HepG2 (cell line): Measurements from ENCODE around the gene RAC3. TPM values are rescaled to one million over a fixed set of nuclear protein-coding genes. Genes with fewer than 3 reads are reported as not detected.
A peak's percentile ranks its signal among the peaks of the same experiment; 100 is the strongest.

Experiments used
- ASH2L ChIP-seq: fragments of 300-600, 200-600 bp; sonication (generic); IDR thresholded peaks from 2 replicates; pipeline ENCODE4 v1.7.0; 2017; ENCODE audit warnings: low read depth, mild to moderate bottlenecking, moderate library complexity, mixed read lengths, low read length; ENCODE audit not compliant: insufficient read length
- ATRX ChIP-seq: sonication (generic); formaldehyde crosslinking; IDR thresholded peaks from 2 replicates; pipeline ENCODE4 v1.4.0; 2020; ENCODE audit warnings: missing genetic modification reagents, borderline replicate concordance
- BHLHE40 ChIP-seq: IDR thresholded peaks from 2 replicates; pipeline ENCODE4 v1.6.1; 2011; ENCODE audit warnings: low read length, improper control_type of control experiment
- DMAP1 ChIP-seq: IDR thresholded peaks from 2 replicates; pipeline ENCODE4 v1.6.1; 2016
- FOSL2 ChIP-seq: sonication (generic); formaldehyde crosslinking; IDR thresholded peaks from 2 replicates; pipeline ENCODE4 v1.4.0; 2020; ENCODE audit warnings: missing genetic modification reagents
- HNRNPUL1 ChIP-seq: fragments of 200-400 bp; formaldehyde crosslinking; IDR thresholded peaks from 2 replicates; pipeline ENCODE4 v1.6.1; 2017; ENCODE audit warnings: low read depth, mild to moderate bottlenecking, low read length, moderate library complexity
- MAFG ChIP-seq: sonication (generic); formaldehyde crosslinking; IDR thresholded peaks from 2 replicates; pipeline ENCODE4 v1.5.1; 2020; ENCODE audit warnings: mild to moderate bottlenecking, missing genetic modification reagents
- POLR2G ChIP-seq: fragments of 200-400 bp; formaldehyde crosslinking; IDR thresholded peaks from 2 replicates; pipeline ENCODE4 v1.6.1; 2018; ENCODE audit warnings: mild to moderate bottlenecking, low read depth, low read length, moderate library complexity
- SMARCE1 ChIP-seq: fragments of 450-650 bp; IDR thresholded peaks from 2 replicates; pipeline ENCODE4 v1.6.1; 2017; ENCODE audit warnings: borderline replicate concordance
- ZNF234 ChIP-seq: sonication (generic); formaldehyde crosslinking; conservative IDR thresholded peaks from 2 replicates; pipeline ENCODE4 v1.5.1; 2020; ENCODE audit warnings: mild to moderate bottlenecking, missing genetic modification reagents
- ZNF274 ChIP-seq: sonication (generic); formaldehyde crosslinking; IDR thresholded peaks from 2 replicates; pipeline ENCODE4 v1.5.1; 2020; ENCODE audit warnings: mild to moderate bottlenecking, missing genetic modification reagents
- ZNF282 ChIP-seq: fragments of 450-650 bp; IDR thresholded peaks from 2 replicates; pipeline ENCODE4 v1.6.1; 2018; ENCODE audit not compliant: partially characterized antibody
- ZNF354B ChIP-seq: sonication (generic); formaldehyde crosslinking; IDR thresholded peaks from 2 replicates; pipeline ENCODE4 v1.8.0; 2022; ENCODE audit warnings: mild to moderate bottlenecking, missing genetic modification reagents
- ZNF672 ChIP-seq: sonication (generic); formaldehyde crosslinking; IDR thresholded peaks from 2 replicates; pipeline ENCODE4 v1.8.1; 2022; ENCODE audit warnings: missing genetic modification reagents
- ZNF891 ChIP-seq: sonication (generic); formaldehyde crosslinking; IDR thresholded peaks from 2 replicates; pipeline ENCODE4 v1.5.0; 2020; ENCODE audit warnings: mild to moderate bottlenecking, missing genetic modification reagents
- ZSCAN29 ChIP-seq: sonication (generic); formaldehyde crosslinking; conservative IDR thresholded peaks from 2 replicates; pipeline ENCODE4 v1.4.0; 2020; ENCODE audit warnings: mild to moderate bottlenecking, missing genetic modification reagents
- polyA plus RNA-seq, 8 experiments: library from polyadenylated mRNA; depleted of rRNA in 3 of 8; stranded (reverse) in 7 of 8; unstranded in 1 of 8; fragments of >200 nt; fragmentation: Illumina TruSeq in 4 of 8; extraction: Trizol in 4 of 8; gene quantifications; 2 replicates each; pipeline versions ENCODE4 v1.2.1 to v1.2.3, GENCODE V29; 2011 to 2016; ENCODE audit warnings: low read depth in 4 of 8, missing spikeins in 1 of 8, mixed read lengths in 1 of 8; ENCODE audit not compliant: insufficient read depth in 1 of 8
- total RNA-seq, 5 experiments: library from RNA; depleted of rRNA; stranded (reverse); fragments of >200 nt; fragmentation: Illumina TruSeq; extraction: Trizol; gene quantifications; 2 replicates each; pipeline ENCODE4 v1.2.3, GENCODE V29; 2016; ENCODE audit warnings: low read depth in 1 of 5
- TF ChIP-seq, protein P1 (sequence below): sonication (generic); formaldehyde crosslinking; IDR thresholded peaks from 2 replicates; pipeline ENCODE4 v1.5.0; 2020; ENCODE audit warnings: mild to moderate bottlenecking, missing genetic modification reagents, borderline replicate concordance
- TF ChIP-seq, protein P2 (sequence below): IDR thresholded peaks from 2 replicates; pipeline ENCODE4 v1.6.1; 2016; ENCODE audit warnings: missing genetic modification reagents, missing compliant biosample characterization
- TF ChIP-seq, protein P3 (sequence below): sonication (generic); formaldehyde crosslinking; IDR thresholded peaks from 2 replicates; pipeline ENCODE4 v1.9.0; 2022; ENCODE audit warnings: missing genetic modification reagents, mild to moderate bottlenecking, borderline replicate concordance
- TF ChIP-seq, protein P4 (sequence below): sonication (generic); formaldehyde crosslinking; IDR thresholded peaks from 2 replicates; pipeline ENCODE4 v1.5.1; 2020; ENCODE audit warnings: missing genetic modification reagents, mild to moderate bottlenecking, borderline replicate concordance

RAC3 gene
- total and polyA plus RNA-seq, 2 of the 13 experiments (the other 11 are each of a cell fraction or from before 2014, with no cell fraction given) = 10.5 to 21.3 TPM

DNA sequence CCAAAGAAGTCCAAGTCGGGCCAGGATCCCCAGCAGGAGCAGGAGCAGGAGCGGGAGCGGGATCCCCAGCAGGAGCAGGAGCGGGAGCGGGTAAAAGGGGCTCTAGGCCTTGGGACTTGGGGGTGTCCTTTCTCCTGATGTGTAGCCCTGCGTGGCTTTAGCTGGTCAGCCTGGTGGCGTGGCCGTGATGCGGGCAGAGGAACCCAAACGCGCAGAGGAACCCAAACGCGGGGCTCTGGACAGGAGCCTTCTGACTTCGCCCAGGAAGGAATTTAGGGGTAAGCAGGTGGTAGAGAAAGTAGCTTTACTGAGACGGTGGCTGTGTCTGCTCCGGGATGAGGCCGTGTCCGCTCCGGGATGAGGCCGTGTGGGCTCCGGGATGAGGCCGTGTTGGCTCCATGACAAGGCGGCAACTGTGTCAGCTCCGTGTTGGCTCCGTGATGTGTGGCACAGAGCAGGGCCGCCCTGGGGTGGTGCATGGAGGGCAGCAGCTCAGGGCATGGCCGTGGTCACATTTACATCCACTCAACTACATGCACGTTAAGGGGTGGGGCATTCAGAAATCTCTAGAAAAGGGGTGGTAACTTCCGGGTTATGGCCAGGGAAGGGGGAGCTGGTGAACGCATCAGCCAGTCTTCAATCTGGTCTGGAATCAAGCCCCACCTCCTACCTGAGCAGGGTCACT is 34.6 kb upstream of the RAC3 start (continued):
- TF ChIP-seq, protein P1, sequence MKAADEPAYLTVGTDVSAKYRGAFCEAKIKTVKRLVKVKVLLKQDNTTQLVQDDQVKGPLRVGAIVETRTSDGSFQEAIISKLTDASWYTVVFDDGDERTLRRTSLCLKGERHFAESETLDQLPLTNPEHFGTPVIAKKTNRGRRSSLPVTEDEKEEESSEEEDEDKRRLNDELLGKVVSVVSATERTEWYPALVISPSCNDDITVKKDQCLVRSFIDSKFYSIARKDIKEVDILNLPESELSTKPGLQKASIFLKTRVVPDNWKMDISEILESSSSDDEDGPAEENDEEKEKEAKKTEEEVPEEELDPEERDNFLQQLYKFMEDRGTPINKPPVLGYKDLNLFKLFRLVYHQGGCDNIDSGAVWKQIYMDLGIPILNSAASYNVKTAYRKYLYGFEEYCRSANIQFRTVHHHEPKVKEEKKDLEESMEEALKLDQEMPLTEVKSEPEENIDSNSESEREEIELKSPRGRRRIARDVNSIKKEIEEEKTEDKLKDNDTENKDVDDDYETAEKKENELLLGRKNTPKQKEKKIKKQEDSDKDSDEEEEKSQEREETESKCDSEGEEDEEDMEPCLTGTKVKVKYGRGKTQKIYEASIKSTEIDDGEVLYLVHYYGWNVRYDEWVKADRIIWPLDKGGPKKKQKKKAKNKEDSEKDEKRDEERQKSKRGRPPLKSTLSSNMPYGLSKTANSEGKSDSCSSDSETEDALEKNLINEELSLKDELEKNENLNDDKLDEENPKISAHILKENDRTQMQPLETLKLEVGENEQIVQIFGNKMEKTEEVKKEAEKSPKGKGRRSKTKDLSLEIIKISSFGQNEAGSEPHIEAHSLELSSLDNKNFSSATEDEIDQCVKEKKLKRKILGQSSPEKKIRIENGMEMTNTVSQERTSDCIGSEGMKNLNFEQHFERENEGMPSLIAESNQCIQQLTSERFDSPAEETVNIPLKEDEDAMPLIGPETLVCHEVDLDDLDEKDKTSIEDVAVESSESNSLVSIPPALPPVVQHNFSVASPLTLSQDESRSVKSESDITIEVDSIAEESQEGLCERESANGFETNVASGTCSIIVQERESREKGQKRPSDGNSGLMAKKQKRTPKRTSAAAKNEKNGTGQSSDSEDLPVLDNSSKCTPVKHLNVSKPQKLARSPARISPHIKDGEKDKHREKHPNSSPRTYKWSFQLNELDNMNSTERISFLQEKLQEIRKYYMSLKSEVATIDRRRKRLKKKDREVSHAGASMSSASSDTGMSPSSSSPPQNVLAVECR (CRISPR knock-in tag) = no peak; the same call in 1 of the 2 replicates
- no peak for TF ChIP-seq DMAP1 (CRISPR knock-in tag)
- TF ChIP-seq ASH2L = no peak
- TF ChIP-seq BHLHE40 = no peak
- peak; percentile 75; the same call in 1 of the 2 replicates for TF ChIP-seq POLR2G
- no peak for TF ChIP-seq FOSL2 (CRISPR knock-in tag)
- TF ChIP-seq, protein P2, sequence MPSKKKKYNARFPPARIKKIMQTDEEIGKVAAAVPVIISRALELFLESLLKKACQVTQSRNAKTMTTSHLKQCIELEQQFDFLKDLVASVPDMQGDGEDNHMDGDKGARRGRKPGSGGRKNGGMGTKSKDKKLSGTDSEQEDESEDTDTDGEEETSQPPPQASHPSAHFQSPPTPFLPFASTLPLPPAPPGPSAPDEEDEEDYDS (CRISPR knock-in tag) = peak; percentile 61; the same call in 1 of the 2 replicates
- 0 out of 2 replicates have a peak, but pooled peaks have one; percentile 38 for TF ChIP-seq ZSCAN29 (CRISPR knock-in tag)
- no peak for TF ChIP-seq ZNF891
- TF ChIP-seq ZNF354B (CRISPR knock-in tag) = no peak
- peak; percentile 50; the same call in 1 of the 2 replicates for TF ChIP-seq ZNF274 (CRISPR knock-in tag)
- no peak for TF ChIP-seq ATRX (CRISPR knock-in tag)
- TF ChIP-seq, protein P3, sequence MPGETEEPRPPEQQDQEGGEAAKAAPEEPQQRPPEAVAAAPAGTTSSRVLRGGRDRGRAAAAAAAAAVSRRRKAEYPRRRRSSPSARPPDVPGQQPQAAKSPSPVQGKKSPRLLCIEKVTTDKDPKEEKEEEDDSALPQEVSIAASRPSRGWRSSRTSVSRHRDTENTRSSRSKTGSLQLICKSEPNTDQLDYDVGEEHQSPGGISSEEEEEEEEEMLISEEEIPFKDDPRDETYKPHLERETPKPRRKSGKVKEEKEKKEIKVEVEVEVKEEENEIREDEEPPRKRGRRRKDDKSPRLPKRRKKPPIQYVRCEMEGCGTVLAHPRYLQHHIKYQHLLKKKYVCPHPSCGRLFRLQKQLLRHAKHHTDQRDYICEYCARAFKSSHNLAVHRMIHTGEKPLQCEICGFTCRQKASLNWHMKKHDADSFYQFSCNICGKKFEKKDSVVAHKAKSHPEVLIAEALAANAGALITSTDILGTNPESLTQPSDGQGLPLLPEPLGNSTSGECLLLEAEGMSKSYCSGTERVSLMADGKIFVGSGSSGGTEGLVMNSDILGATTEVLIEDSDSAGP (CRISPR knock-in tag) = peak; percentile 60; the same call in 1 of the 2 replicates
- no peak for TF ChIP-seq MAFG (CRISPR knock-in tag)
- no peak for TF ChIP-seq ZNF234 (CRISPR knock-in tag)
- no peak for TF ChIP-seq ZNF282
- no peak for TF ChIP-seq ZNF672 (CRISPR knock-in tag)
- no peak for TF ChIP-seq SMARCE1
- TF ChIP-seq, protein P4, sequence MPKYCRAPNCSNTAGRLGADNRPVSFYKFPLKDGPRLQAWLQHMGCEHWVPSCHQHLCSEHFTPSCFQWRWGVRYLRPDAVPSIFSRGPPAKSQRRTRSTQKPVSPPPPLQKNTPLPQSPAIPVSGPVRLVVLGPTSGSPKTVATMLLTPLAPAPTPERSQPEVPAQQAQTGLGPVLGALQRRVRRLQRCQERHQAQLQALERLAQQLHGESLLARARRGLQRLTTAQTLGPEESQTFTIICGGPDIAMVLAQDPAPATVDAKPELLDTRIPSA = no peak
- no peak for TF ChIP-seq HNRNPUL1
